Effector memory CD4-positive, alpha-beta T cell (primary cell): ENCODE data around the gene PCDH15.

ENCODE experiments used
- DNase-seq, 3 donors: peaks; one replicate each; pipeline ENCODE4 v3.0.0-alpha.2; 2020
- H3K27ac ChIP-seq: 2 replicates; pipeline ENCODE4 v1.7.0; 2013; ENCODE audit warnings: mild to moderate bottlenecking, low read length, moderate library complexity; ENCODE audit not compliant: insufficient read depth, poor library complexity, severe bottlenecking
- H3K27me3 ChIP-seq: replicated peaks from 2 replicates; pipeline ENCODE4 v1.7.0; 2013; ENCODE audit warnings: mild to moderate bottlenecking, low read length; ENCODE audit not compliant: insufficient read depth, control insufficient read depth, poor library complexity, severe bottlenecking
- H3K36me3 ChIP-seq: 2 replicates; pipeline ENCODE4 v1.7.0; 2013; ENCODE audit warnings: mild to moderate bottlenecking, low read length, moderate library complexity; ENCODE audit not compliant: control insufficient read depth, insufficient read depth
- H3K4me1 ChIP-seq: 2 replicates; pipeline ENCODE4 v1.7.0; 2013; ENCODE audit warnings: low read length, mild to moderate bottlenecking; ENCODE audit not compliant: control insufficient read depth, insufficient read depth, poor library complexity, severe bottlenecking
- H3K4me3 ChIP-seq: 2 replicates; pipeline ENCODE4 v1.7.0; 2013; ENCODE audit warnings: low read length, low read depth, mild to moderate bottlenecking; ENCODE audit not compliant: insufficient read depth, poor library complexity, severe bottlenecking
- H3K9me3 ChIP-seq: 2 replicates; pipeline ENCODE4 v1.7.0; 2013; ENCODE audit warnings: mild to moderate bottlenecking, low read length, moderate library complexity; ENCODE audit not compliant: control insufficient read depth

Gene PCDH15

GRCh38 chr10:54091237-54091636 lies 709.8 kb downstream of the PCDH15 start:
- H3K9me3 ChIP-seq: no peaks in the 10 kb centered on the region
- DNase-seq: no peak
- H3K4me3 ChIP-seq: no peak overlapping the region
- no peaks in the 10 kb centered on the region for H3K36me3 ChIP-seq
- no peaks in the 10 kb centered on the region for H3K27me3 ChIP-seq
- H3K27ac ChIP-seq: no peak overlapping the region
- no peaks in the 10 kb centered on the region for H3K4me1 ChIP-seq

DNA sequence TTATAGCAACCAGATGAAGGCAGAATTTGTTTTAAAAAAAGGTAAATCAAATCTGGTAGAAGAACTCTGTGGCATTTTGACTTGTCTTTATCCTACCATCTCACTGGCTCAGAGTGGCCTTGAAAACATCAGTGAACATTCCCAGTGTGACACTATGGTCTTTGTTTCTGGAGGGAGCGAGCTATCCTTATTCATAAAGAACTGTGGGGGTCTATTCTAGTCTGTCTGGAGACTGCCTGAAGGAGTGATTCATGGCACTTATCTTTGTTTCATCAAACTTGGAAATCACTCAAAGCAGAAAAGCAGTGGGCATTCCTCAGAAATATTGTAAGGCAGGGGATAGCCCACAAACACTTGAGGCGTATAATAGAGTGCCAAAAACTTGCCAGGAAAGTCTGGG lies 719.1 kb downstream of the PCDH15 start:
- DNase-seq: no peak
- Histone ChIP-seq H3K9me3 (no peaks in the 10 kb centered on the region), H3K4me3 (no peak overlapping the region), H3K27ac (no peak overlapping the region), H3K27me3 (no peaks in the 10 kb centered on the region), H3K4me1 (no peaks in the 10 kb centered on the region), H3K36me3 (no peaks in the 10 kb centered on the region)

DNA sequence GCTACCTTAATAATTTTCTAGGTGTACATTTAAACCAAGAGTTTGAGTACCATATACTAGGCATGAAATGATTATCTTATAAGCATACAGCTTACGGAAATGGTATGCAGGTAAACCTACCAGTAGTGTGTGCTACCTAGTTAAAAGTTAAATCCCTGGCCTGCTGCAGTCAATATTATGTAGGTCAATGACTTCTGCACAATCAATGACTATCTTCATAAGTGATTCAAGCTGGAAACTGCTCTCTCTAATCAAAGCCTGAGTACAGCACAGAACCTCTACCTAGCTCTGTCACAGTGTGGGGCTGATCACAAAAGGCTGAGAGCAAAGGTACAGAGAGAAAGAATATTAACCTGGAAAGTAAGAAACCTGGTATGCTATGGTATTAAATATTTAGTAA lies 733.7 kb downstream of the PCDH15 start:
- Histone ChIP-seq H3K9me3 (no peaks in the 10 kb centered on the region), H3K27ac (no peak overlapping the region), H3K4me3 (no peak overlapping the region), H3K36me3 (no peaks in the 10 kb centered on the region), H3K4me1 (no peaks in the 10 kb centered on the region), H3K27me3 (no peaks in the 10 kb centered on the region)
- DNase-seq: no peak

GRCh38 chr10:54066646-54067045 lies 734.4 kb downstream of the PCDH15 start:
- DNase-seq: no peak
- Histone ChIP-seq H3K27ac (no peak overlapping the region), H3K9me3 (no peaks in the 10 kb centered on the region), H3K27me3 (no peaks in the 10 kb centered on the region), H3K4me3 (no peak overlapping the region), H3K4me1 (no peaks in the 10 kb centered on the region), H3K36me3 (no peaks in the 10 kb centered on the region)

GRCh38 chr10:54065106-54065505 lies 735.9 kb downstream of the PCDH15 start:
- Histone ChIP-seq H3K36me3 (no peaks in the 10 kb centered on the region), H3K9me3 (no peaks in the 10 kb centered on the region), H3K27ac (no peak overlapping the region), H3K4me1 (no peaks in the 10 kb centered on the region), H3K27me3 (no peaks in the 10 kb centered on the region), H3K4me3 (no peak overlapping the region)
- no peak for DNase-seq

DNA sequence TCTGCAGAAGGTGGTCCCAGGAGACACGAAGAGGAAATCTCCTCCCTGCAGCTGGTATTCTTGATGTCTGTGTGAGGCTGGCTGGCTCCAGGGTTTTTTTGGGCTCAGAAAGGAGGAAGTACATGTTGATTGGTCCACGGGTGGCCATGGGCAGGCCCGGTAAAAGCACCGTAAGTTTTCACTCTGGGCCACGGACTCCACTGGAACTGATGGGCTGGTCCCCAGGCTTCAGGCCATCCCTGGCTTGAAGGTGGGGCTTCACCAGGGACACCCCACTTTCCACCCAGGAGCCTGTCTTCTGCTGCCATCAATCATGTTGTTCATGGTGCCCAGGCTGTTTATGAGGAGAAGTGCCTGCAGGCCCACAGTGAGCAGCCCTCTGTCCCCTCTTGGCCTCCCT lies 736.8 kb downstream of the PCDH15 start:
- Histone ChIP-seq H3K27me3 (no peaks in the 10 kb centered on the region), H3K9me3 (no peaks in the 10 kb centered on the region), H3K27ac (no peak overlapping the region), H3K4me3 (no peak overlapping the region), H3K36me3 (no peaks in the 10 kb centered on the region), H3K4me1 (no peaks in the 10 kb centered on the region)
- DNase-seq: no peak

DNA sequence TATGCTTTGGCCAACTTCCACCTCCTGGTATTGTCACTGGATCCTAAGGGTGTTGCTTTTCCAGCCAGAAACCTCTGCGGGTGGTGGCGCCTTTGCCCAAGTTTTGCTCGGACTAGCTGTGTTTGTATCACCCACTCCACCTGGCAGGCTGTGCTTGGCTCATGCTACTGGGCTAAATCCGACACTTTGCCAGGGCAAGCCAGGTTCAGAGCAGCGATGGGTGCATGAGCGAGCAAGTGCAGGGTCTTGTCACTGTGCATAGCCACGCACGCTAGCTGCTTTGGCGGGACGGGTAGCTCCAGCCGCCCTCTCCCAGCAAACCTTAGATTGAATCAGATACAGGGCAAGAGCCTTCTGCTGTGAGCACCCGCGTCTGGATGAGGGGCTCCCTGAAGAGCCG lies 737.5 kb downstream of the PCDH15 start:
- no peaks in the 10 kb centered on the region for H3K4me1 ChIP-seq
- H3K4me3 ChIP-seq: no peak overlapping the region
- DNase-seq: no peak
- H3K9me3 ChIP-seq: no peaks in the 10 kb centered on the region
- H3K27me3 ChIP-seq: no peaks in the 10 kb centered on the region
- H3K27ac ChIP-seq: no peak overlapping the region
- H3K36me3 ChIP-seq: no peaks in the 10 kb centered on the region

DNA sequence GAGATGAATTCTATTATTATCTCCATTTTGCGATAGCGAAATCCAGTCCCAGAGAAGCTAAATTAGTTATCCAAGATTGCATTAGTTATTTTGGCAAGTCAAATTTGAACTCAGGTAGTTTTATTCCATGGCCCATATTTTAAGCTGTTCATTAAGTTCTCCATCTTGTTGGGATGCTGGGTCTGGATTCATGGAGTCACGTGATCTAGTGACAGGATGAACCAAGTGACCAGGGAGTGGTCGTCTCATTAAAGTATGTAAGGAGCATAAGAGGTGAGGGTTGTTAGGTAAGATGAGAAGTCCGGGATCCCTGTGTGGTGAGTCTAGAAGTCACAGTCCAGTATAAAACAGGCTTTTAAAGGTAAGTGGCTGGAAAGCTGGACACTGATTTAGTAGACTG lies 740.5 kb downstream of the PCDH15 start:
- Histone ChIP-seq H3K36me3 (no peaks in the 10 kb centered on the region), H3K4me1 (no peaks in the 10 kb centered on the region), H3K27ac (no peak overlapping the region), H3K9me3 (no peaks in the 10 kb centered on the region), H3K27me3 (no peaks in the 10 kb centered on the region), H3K4me3 (no peak overlapping the region)
- no peak for DNase-seq

DNA sequence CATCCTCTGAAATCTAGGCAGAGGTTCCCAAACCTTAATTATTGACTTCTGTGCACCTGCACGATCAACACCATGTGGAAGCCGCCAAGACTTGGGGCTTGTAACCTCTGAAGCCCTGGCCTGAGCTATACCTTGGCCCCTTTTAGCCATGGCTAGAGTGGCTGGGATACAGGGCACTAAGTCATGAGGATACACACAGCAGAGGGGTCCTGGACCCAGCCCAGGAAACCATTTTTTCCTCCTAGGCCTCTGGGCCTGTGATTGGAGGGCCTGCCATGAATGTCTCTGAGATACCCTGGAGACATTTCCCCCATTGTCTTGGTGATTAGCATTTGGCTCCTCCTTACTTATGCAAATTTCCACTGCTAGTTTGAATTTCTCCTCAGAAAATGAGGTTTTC lies 743.7 kb downstream of the PCDH15 start:
- H3K27me3 ChIP-seq: no peaks in the 10 kb centered on the region
- DNase-seq: no peak
- no peaks in the 10 kb centered on the region for H3K9me3 ChIP-seq
- H3K4me3 ChIP-seq: no peak overlapping the region
- H3K36me3 ChIP-seq: no peaks in the 10 kb centered on the region
- no peaks in the 10 kb centered on the region for H3K4me1 ChIP-seq
- no peak overlapping the region for H3K27ac ChIP-seq

DNA sequence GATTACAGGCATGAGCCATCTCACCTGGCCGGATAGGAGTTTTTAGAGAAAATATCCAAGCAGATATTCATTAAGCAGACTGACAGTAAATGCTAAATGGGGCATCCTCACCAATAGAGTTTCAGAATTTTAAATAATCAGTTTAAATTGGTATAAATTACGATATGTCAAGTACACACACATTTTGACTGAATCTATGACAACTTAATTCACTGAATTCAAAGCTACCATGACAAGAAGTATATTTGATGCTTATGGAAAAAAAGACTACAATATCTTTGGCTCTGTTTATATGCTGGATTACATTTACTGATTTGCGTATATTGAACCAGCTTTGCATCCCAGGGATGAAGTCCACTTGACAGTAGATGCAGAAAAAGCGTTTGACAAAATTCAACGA lies 774.7 kb downstream of the PCDH15 start:
- Histone ChIP-seq H3K27me3 (no peaks in the 10 kb centered on the region), H3K4me3 (no peak overlapping the region), H3K9me3 (no peaks in the 10 kb centered on the region)

GRCh38 chr10:54011117-54011516 lies 789.9 kb downstream of the PCDH15 start:
- H3K4me3 ChIP-seq: no peak overlapping the region
- no peak overlapping the region for H3K27ac ChIP-seq
- no peak for DNase-seq
- no peaks in the 10 kb centered on the region for H3K27me3 ChIP-seq
- H3K9me3 ChIP-seq: no peaks in the 10 kb centered on the region
- no peaks in the 10 kb centered on the region for H3K36me3 ChIP-seq
- no peaks in the 10 kb centered on the region for H3K4me1 ChIP-seq

More for the DNA sequence above, 774.7 kb downstream of the PCDH15 start:
- no peak for DNase-seq
- Histone ChIP-seq H3K4me1 (no peaks in the 10 kb centered on the region), H3K36me3 (no peaks in the 10 kb centered on the region), H3K27ac (no peak overlapping the region)
